Activated CD4-positive, alpha-beta T cell treated with anti-CD3 and anti-CD28 coated beads, Interleukin-2, Interleukin-6, amounts not matched to agents 100 ng/mL and 50 ng/mL, durations not matched to agents 16 hours and 8 hours (primary cell): ENCODE data around the gene NOD2.

Source experiments
- DNase-seq: peaks from one replicate; pipeline ENCODE4 v3.0.0-alpha.2; 2020

Gene NOD2

DNA sequence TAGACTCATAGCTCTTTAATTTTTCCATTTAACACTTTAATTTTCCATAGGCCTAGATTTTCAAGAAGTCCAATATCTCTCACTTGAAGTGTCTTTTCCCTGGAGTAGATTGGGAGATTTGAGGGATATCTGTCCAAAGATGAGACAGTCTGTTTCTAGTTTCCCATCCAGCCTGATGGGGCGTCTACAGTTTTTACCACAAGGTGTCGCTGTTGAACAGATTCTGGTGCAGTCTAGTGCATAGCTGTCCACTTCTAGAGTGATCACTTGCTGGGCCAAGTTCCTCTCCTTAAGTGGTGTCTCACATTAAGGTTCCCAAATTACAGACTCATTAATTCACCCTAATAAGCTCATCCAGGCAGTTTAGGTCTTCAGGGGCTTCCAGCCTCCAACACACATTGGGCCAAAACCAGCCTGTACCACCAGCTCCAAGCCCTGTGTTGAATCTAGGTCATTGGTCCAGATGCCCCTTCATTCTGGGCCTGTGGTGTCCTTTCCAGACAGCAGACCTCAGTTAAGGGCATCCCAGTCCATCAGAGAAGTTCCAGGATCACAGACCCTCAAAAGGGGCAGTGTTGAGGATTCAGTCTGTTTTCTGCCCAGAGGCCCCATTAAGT is 21.7 kb upstream of the NOD2 start:
- DNase-seq: peak; percentile 68

- DNase-seq: no peak
Measured at GRCh38 chr16:50673496-50674275, 19.7 kb upstream of the NOD2 start.

GRCh38 chr16:50674831-50675230 is 18.6 kb upstream of the NOD2 start:
- DNase-seq: no peak

GRCh38 chr16:50675686-50676610 is 17.5 kb upstream of the NOD2 start:
- no peak for DNase-seq

DNA sequence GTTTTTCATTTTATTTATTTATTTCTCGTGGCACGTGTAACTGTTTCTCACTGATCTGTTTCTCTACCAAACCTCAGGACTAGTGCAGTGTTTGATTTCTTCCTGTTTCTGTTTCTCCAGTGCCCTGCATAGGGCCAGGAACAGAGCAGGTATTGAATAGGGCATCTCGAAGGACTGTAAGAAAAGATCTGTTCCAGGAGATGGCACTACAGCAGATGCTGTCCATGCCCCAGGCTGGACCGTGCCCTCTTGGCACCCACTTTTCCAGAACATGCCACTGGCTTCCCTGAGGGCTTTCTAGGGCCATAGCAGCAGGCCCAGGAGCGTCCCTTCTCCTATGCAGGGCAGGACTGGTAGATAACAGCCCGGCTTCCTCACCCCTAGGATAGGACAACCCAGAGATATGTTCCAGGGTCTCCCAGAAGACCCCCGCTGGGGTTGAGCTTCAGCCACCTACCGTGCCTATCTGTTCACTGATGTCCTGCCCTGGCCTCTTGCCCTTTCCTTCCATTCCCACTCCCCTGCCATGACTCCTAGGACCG is 16.7 kb upstream of the NOD2 start:
- DNase-seq: no peak

DNA sequence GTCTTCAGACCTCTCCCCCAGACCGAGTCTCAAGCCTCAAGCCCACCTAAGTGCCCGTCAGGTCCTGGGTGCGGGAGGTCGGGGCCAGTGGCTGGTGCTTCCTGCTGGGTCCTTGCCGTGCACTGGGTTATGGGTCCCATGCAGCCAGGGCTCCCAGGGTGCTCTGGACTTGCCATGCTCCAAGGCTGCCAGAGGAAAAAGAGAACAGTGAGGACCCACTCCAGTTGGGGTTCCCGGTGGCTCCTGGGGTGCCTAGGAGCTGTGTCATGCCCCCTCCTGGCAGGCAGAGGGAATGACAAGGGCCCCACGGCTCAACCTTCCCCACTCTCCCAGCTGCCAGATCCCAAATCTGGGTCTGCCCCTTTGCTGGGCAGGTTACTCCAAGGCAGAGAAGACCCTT is 16.1 kb upstream of the NOD2 start:
- DNase-seq: no peak

GRCh38 chr16:50678531-50678930 is 14.9 kb upstream of the NOD2 start:
- no peak for DNase-seq

- DNase-seq: no peak
Measured at GRCh38 chr16:50679266-50679665, 14.1 kb upstream of the NOD2 start.

DNA sequence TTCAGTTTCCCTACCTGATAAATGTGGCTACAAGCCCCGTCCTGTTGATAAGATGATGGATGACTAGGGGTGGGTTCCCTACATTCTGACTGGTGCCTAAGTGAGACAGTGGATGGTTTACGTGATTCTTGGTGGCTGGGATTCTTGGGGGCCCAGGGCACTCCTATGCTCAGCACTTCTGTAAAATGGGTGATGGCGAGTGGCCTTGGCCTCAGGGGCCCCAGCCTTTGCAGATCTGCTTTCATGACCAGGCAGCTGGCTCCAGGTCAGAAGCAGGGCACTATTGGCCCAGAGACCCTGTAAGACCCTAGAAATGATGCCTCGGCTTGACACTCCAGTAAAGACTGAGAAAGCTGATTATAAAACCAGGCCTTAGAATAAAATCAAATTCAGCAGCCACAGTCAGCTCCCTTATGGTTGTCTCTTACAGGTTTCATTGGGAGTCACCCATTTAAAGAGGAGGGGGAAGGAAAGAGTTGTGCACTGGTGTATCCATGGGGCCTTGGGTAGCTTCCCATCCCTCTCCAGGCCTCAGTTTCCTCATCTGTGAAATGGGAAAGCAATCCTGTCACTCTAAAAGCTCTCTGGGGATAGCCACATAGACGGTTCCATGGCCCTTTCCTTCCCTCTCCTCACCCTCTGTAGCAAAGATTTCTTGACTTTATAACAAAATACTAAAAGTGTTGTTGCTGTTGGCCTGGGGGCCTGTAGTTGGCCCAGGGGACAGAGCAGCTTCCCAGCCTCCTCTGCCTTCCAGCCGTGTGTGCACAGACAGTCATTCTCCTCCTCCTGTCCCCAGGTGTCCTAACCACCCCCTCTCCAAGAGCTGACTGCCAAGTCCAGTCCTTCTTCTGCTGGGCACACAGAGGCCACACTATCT is 13.5 kb upstream of the NOD2 start:
- no peak for DNase-seq

DNA sequence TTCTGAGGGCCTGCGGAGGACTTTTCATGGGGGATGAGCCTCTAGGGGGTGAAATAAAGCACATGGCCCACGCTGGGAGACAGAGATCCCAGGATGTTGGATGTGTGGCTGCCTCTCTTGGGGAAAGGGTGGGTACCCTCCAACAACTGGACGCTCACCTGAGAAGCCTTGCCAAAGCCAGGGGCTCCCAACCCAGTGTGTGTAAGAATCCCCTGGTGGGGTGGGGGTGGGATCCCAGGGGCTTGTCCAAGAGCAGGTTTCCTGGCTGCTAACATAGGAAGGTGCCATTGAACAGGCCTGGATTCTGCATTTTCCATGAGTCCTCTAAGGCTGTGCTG is 12.9 kb upstream of the NOD2 start:
- DNase-seq: no peak

DNA sequence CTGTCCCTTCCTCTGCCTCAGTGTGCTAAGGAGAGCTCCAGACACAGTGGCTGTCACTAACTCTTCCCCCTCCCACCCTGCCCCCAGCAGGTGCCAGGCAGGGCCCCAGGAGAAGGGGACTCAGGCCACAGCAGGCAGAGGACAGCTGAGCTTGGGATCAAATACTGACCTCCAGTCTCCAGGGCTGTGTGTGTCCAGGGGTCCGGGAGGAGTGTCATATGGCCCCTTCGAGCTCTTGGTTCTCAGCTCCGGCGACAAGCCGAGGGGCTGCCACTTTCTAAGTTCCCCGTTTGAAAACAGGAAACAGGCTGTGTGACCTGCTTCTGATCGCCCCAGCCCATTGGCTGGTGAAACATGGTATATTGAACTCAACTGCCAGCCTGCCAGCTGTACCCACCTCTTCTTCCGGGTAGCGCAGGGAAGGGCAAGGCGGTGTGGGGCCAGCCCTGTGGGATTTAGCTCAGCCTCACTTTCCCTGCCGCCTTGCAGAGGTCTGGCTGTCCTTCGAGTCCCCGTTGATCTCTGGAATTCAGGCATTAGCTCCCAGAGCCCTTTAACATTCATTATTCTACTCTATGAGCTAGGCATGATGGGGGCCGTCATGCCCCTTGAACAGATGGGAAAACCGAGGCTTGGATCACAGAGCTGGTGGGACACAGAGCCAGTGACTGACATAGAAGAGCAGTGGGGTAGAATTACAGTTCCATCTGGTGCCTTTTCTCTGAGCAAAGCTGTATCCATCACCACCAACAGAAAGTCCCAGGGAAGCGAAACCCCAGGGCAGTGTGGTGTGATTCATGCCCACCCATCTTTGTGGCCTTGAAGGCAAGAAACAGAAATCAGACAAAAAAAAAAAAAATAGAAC is 12.2 kb upstream of the NOD2 start, which contains the start of gene SNX20:
SNX20 (minus strand) TSS at position 292 of the 865 bp plus-strand sequence. CDS start 3,786 bp downstream, outside the sequence.
- DNase-seq: peak; percentile 87

- DNase-seq: peak; percentile 86
Measured at GRCh38 chr16:50683689-50684374, 9.6 kb upstream of the NOD2 start.

DNA sequence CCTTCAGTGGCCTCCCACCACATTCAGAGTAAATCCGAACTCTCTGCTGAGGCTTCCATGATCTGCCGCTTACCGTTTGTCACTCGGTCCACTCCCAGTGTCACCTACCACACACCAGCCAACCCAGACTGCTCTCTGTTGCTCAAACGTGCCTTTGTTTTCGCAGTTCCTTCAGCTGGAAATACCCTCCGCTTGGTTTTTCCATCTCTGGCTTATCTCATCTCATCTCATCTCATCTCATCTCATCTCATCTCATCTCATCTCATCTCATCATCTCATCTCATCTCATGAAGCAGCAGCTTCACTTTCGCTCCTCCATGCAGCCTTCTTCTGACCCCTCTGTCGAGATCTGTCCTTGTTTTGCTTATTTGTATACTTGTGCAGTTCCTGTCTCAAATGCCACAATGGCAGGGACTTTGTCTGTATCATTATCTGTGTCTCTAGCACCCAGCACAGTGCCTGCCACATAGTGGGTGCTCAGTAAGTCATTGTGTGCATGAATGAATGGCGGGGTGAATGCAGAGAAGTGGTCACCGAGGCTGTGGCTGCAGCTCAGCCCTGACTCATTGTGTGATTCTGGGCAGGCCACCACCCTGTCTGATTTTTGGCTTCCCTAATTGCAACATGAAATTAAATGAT is 8.5 kb upstream of the NOD2 start:
- DNase-seq: peak; percentile 70

GRCh38 chr16:50685462-50686063 is 7.8 kb upstream of the NOD2 start:
- no peak for DNase-seq

GRCh38 chr16:50688083-50688482 is 5.3 kb upstream of the NOD2 start:
- DNase-seq: no peak

DNA sequence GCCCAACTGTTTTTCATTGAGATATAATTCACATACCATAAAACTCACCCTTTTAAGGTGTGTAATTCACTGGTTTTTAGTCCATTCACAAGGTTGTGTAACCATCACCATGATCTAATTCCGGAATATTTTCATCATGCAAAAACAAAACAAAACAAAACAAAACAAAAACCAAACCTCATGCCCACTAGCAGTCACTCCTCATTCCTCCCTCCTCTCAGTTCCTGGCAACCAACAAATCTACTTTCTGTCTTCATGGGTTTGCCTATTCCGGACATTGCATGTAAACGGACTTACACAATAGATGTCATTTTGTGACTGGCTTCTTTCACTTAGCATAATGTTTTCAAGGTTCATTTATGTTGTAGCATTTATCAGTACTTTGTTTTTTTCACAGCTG is 4.5 kb upstream of the NOD2 start:
- no peak for DNase-seq

DNA sequence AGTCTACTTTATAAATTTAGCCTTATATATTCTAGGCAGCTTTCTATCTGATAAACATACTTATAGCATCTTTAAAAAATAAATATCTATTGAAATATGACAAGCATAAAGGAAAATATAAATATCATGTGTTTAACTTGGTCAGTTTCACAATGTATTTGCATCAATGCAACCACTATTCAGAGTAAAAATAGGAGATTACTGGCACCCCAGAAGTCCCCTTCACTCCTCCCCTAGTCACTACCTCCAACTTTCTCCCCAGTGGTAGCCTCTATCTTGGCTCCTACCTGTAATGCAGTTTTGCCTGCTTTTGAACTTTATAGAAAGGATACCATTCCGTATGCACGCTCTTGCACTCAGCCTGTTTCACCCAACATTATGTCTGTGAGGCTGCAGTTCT is 3.2 kb upstream of the NOD2 start:
- no peak for DNase-seq

GRCh38 chr16:50692644-50692998 is 785 bp upstream of the NOD2 start:
- no peak for DNase-seq

- no peak for DNase-seq
Measured at GRCh38 chr16:50694206-50694605, 800 bp downstream of the NOD2 start.
